Liver (tissue), 9 donors: ENCODE results near the gene SORCS2. TPM values are rescaled to one million over a fixed set of nuclear protein-coding genes. Genes with fewer than 3 reads are reported as not detected.

Experiments used
- DNase-seq: peaks from one replicate; pipeline ENCODE4 v3.0.0-alpha.2; 2017; ENCODE audit warnings: low spot score
- H3K27ac ChIP-seq, 2 donors: one replicate each; pipeline ENCODE4 v1.7.0; 2013; ENCODE audit warnings: inconsistent platforms in 2 of 2, low read length in 2 of 2, control low read depth in 1 of 2, low read depth in 1 of 2, mild to moderate bottlenecking in 1 of 2
- H3K27me3 ChIP-seq, 4 donors: one replicate each; pipeline versions ENCODE4 v1.6.1 to v1.7.0; 2013; ENCODE audit warnings: low read length in 3 of 4, inconsistent platforms in 1 of 4, mild to moderate bottlenecking in 1 of 4, moderate library complexity in 1 of 4; ENCODE audit not compliant: control insufficient read depth in 4 of 4, insufficient read depth in 4 of 4
- H3K36me3 ChIP-seq, 4 donors: one replicate each; pipeline versions ENCODE4 v1.6.1 to v1.7.0; 2013; ENCODE audit warnings: low read length in 3 of 4, mild to moderate bottlenecking in 3 of 4, low read depth in 1 of 4, moderate library complexity in 1 of 4; ENCODE audit not compliant: control insufficient read depth in 4 of 4, insufficient read depth in 3 of 4
- H3K4me1 ChIP-seq, 4 donors: one replicate each; pipeline versions ENCODE4 v1.6.1 to v1.7.0; 2013; ENCODE audit warnings: low read length in 3 of 4, mild to moderate bottlenecking in 3 of 4, moderate library complexity in 1 of 4; ENCODE audit not compliant: control insufficient read depth in 4 of 4, insufficient read depth in 4 of 4
- H3K4me3 ChIP-seq, 3 donors: one replicate each; pipeline versions ENCODE4 v1.6.1 to v1.7.0; 2013; ENCODE audit warnings: low read length in 3 of 3, control low read depth in 1 of 3, low read depth in 1 of 3, mild to moderate bottlenecking in 1 of 3
- H3K9ac ChIP-seq, 2 donors: one replicate each; pipeline ENCODE4 v1.7.0; 2013; ENCODE audit warnings: low read length in 2 of 2, mild to moderate bottlenecking in 2 of 2, moderate library complexity in 2 of 2, control low read depth in 1 of 2, low read depth in 1 of 2
- H3K9me3 ChIP-seq, 4 donors: one replicate each; pipeline versions ENCODE4 v1.6.1 to v1.7.0; 2013; ENCODE audit warnings: low read length in 3 of 4; ENCODE audit not compliant: control insufficient read depth in 4 of 4
- ATF3 ChIP-seq: IDR thresholded peaks from 2 replicates; pipeline ENCODE4 v1.6.1; 2016; ENCODE audit warnings: antibody characterized with exemption
- CTCF ChIP-seq: fragments of 150-350 bp; IDR thresholded peaks from 2 replicates; pipeline ENCODE4 v1.5.1; 2017; ENCODE audit warnings: improper control_type of control experiment, low read depth, low read length; ENCODE audit not compliant: missing input control
- EGR1 ChIP-seq, 2 donors: IDR thresholded peaks; 2 replicates each; pipeline ENCODE4 v1.6.1; 2016 to 2018; ENCODE audit warnings: antibody characterized with exemption in 2 of 2, low read depth in 2 of 2
- FOXA1 ChIP-seq: IDR thresholded peaks from 2 replicates; pipeline ENCODE4 v1.6.1; 2016; ENCODE audit warnings: antibody characterized with exemption
- FOXA2 ChIP-seq: IDR thresholded peaks from 2 replicates; pipeline ENCODE4 v1.6.1; 2016; ENCODE audit warnings: antibody characterized with exemption
- GABPA ChIP-seq, 2 donors: IDR thresholded peaks in 1 of 2; conservative IDR thresholded peaks in 1 of 2; 2 replicates each; pipeline ENCODE4 v1.6.1; 2016; ENCODE audit warnings: antibody characterized with exemption in 2 of 2, mild to moderate bottlenecking in 1 of 2, moderate library complexity in 1 of 2
- HNF4A ChIP-seq, 2 donors: conservative IDR thresholded peaks; 2 replicates each; pipeline ENCODE4 v1.6.1; 2016; ENCODE audit warnings: antibody characterized with exemption in 2 of 2, mild to moderate bottlenecking in 2 of 2
- HNF4G ChIP-seq: IDR thresholded peaks from 2 replicates; pipeline ENCODE4 v1.6.1; 2016; ENCODE audit warnings: antibody characterized with exemption
- JUND ChIP-seq, 2 donors: IDR thresholded peaks; 2 replicates each; pipeline ENCODE4 v1.6.1; 2016; ENCODE audit warnings: antibody characterized with exemption in 2 of 2
- NR2F2 ChIP-seq: IDR thresholded peaks from 2 replicates; pipeline ENCODE4 v1.6.1; 2016; ENCODE audit warnings: antibody characterized with exemption
- RAD21 ChIP-seq, 2 donors: IDR thresholded peaks; 2 replicates each; pipeline ENCODE4 v1.6.1; 2016; ENCODE audit warnings: antibody characterized with exemption in 2 of 2, mild to moderate bottlenecking in 2 of 2
- REST ChIP-seq: IDR thresholded peaks from 2 replicates; pipeline ENCODE4 v1.6.1; 2016; ENCODE audit warnings: antibody characterized with exemption, mild to moderate bottlenecking
- RXRA ChIP-seq, 2 donors: IDR thresholded peaks; 2 replicates each; pipeline ENCODE4 v1.6.1; 2017 to 2018; ENCODE audit warnings: antibody characterized with exemption in 2 of 2, mild to moderate bottlenecking in 1 of 2
- SP1 ChIP-seq: IDR thresholded peaks from 2 replicates; pipeline ENCODE4 v1.6.1; 2018; ENCODE audit warnings: antibody characterized with exemption, mild to moderate bottlenecking
- TAF1 ChIP-seq: conservative IDR thresholded peaks from 2 replicates; pipeline ENCODE4 v1.6.1; 2016; ENCODE audit warnings: antibody characterized with exemption, mild to moderate bottlenecking
- YY1 ChIP-seq: IDR thresholded peaks from 2 replicates; pipeline ENCODE4 v1.6.1; 2016; ENCODE audit warnings: antibody characterized with exemption, mild to moderate bottlenecking
- WGBS: extraction: QIAGEN DNeasy Blood & Tissue Kit; methylation state at CpG from one replicate; pipeline ENCODE4 v1.1.7; 2013; 5-methylcytosine and 5-hydroxymethylcytosine counted together
- polyA plus RNA-seq, 2 donors: library from polyadenylated mRNA; stranded (reverse) in 1 of 2; unstranded in 1 of 2; fragments of 200-250 nt in 1 of 2; fragments of >200 nt in 1 of 2; fragmentation: Nextera tagmentation in 1 of 2; extraction: Ambion mirVana in 1 of 2; gene quantifications; one replicate each; pipeline versions ENCODE4 v1.2.1 to v1.2.3, GENCODE V29; 2013 to 2015
- total RNA-seq, 2 donors: library from RNA; depleted of rRNA; stranded (reverse); fragments of >200 nt; gene quantifications; one replicate each; pipeline ENCODE4 v1.2.3, GENCODE V29; 2014
- TF ChIP-seq, protein P1 (sequence below): IDR thresholded peaks from 2 replicates; pipeline ENCODE4 v1.6.1; 2016; ENCODE audit warnings: antibody characterized with exemption
- TF ChIP-seq, protein P2 (sequence below): IDR thresholded peaks from 2 replicates; pipeline ENCODE4 v1.6.1; 2016; ENCODE audit warnings: antibody characterized with exemption
- donor health status: healthy.
- donor health status: healthy.
- donor health status: healthy.
- donor health status: healthy.
- donor health status: healthy.

The SORCS2 gene
- total and polyA plus RNA-seq, 4 donors: 0.10 to 1.4 (median 0.92) TPM

DNA sequence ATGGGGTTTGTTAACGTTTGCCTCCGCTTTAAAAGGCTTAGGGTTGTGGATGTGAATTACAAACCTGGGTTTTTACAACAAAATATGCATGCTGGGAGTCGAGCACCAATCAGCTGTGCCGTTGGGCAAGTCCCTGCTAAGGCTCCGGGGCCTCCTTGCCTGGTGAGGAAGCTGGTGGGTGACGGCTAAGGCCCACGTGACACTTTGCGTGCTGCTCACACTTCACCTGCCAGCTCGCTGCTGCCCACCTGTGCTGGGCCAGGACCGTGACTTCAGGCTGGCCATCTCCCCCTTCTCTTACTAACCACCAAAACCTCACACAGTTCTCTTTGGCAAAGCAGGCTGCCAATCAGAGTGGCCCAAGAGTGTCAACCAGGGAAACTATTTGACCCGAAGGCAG, 569.0 kb downstream of the SORCS2 start:
- H3K4me1 ChIP-seq: no peaks in the 10 kb centered on the region
- no peak overlapping the region for H3K4me3 ChIP-seq
- TF ChIP-seq FOXA2 (no peak), GABPA (IDR thresholded peaks at IDR 0.05 in 1 of 2, conservative IDR thresholded peaks at IDR 0.05 in 1 of 2) (no peak), EGR1 (IDR thresholded peaks at IDR 0.05; ENCODE audit: low read depth in 2 of 2) (no peak), SP1 (no peak)
- H3K9me3 ChIP-seq: no peaks in the 10 kb centered on the region
- WGBS: 84% methylated on average over 11 of the region's 11 CpGs
- no peak overlapping the region for H3K9ac ChIP-seq
- no peaks in the 10 kb centered on the region for H3K27me3 ChIP-seq
- no peaks in the 10 kb centered on the region for H3K36me3 ChIP-seq
- DNase-seq: no peak
- H3K27ac ChIP-seq: no peak overlapping the region

- Histone ChIP-seq H3K9ac (no peak overlapping the region), H3K9me3 (no peaks in the 10 kb centered on the region), H3K36me3 (no peaks in the 10 kb centered on the region), H3K4me1 (no peaks in the 10 kb centered on the region), H3K4me3 (no peak overlapping the region), H3K27ac (no peak overlapping the region), H3K27me3 (no peaks in the 10 kb centered on the region)
- 37% methylated on average over 12 of the region's 12 CpGs for WGBS
- DNase-seq: peak; percentile 64
- TF ChIP-seq RAD21 (IDR thresholded peaks at IDR 0.05): peak; percentile 72 to 83
- TF ChIP-seq RXRA (IDR thresholded peaks at IDR 0.05): peak in 1 of 2 donors; percentile 51
- TF ChIP-seq EGR1 (IDR thresholded peaks at IDR 0.05; ENCODE audit: low read depth in 2 of 2): no peak
- TF ChIP-seq YY1: no peak
- no peak for TF ChIP-seq TAF1
- TF ChIP-seq CTCF: peak; percentile 65
Measured at GRCh38 chr4:7761720-7762119, 569.4 kb downstream of the SORCS2 start.

GRCh38 chr4:7762376-7763030, 570.2 kb downstream of the SORCS2 start:
- Histone ChIP-seq H3K9ac (no peak overlapping the region), H3K27ac (no peak overlapping the region), H3K4me3 (no peak overlapping the region), H3K36me3 (no peaks in the 10 kb centered on the region), H3K27me3 (no peaks in the 10 kb centered on the region), H3K4me1 (no peaks in the 10 kb centered on the region), H3K9me3 (no peaks in the 10 kb centered on the region)
- DNase-seq: no peak
- 87% methylated on average over 15 of the region's 15 CpGs for WGBS
- no peak for TF ChIP-seq TAF1
- TF ChIP-seq HNF4G: no peak
- TF ChIP-seq GABPA (IDR thresholded peaks at IDR 0.05 in 1 of 2, conservative IDR thresholded peaks at IDR 0.05 in 1 of 2): no peak
- no peak for TF ChIP-seq SP1
- TF ChIP-seq, protein P1, sequence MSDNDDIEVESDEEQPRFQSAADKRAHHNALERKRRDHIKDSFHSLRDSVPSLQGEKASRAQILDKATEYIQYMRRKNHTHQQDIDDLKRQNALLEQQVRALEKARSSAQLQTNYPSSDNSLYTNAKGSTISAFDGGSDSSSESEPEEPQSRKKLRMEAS: no peak
- TF ChIP-seq FOXA2: no peak
- TF ChIP-seq FOXA1: no peak
- no peak for TF ChIP-seq CTCF
- TF ChIP-seq REST: no peak
- TF ChIP-seq JUND (IDR thresholded peaks at IDR 0.05): no peak
- no peak for TF ChIP-seq NR2F2
- no peak for TF ChIP-seq HNF4A (conservative IDR thresholded peaks at IDR 0.05)
- no peak for TF ChIP-seq YY1
- no peak for TF ChIP-seq ATF3
- TF ChIP-seq, protein P2, sequence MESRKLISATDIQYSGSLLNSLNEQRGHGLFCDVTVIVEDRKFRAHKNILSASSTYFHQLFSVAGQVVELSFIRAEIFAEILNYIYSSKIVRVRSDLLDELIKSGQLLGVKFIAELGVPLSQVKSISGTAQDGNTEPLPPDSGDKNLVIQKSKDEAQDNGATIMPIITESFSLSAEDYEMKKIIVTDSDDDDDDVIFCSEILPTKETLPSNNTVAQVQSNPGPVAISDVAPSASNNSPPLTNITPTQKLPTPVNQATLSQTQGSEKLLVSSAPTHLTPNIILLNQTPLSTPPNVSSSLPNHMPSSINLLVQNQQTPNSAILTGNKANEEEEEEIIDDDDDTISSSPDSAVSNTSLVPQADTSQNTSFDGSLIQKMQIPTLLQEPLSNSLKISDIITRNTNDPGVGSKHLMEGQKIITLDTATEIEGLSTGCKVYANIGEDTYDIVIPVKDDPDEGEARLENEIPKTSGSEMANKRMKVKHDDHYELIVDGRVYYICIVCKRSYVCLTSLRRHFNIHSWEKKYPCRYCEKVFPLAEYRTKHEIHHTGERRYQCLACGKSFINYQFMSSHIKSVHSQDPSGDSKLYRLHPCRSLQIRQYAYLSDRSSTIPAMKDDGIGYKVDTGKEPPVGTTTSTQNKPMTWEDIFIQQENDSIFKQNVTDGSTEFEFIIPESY: no peak
